Measurements from ENCODE around the gene TBC1D20.
A peak's percentile ranks its signal among the peaks of the same experiment; 100 is the strongest.
"Not testable (repeated sequence)": the region's sequence is repeated elsewhere in the genome, so short reads cannot be mapped to it uniquely, and the experiment has no call there.

The TBC1D20 gene, protein sequence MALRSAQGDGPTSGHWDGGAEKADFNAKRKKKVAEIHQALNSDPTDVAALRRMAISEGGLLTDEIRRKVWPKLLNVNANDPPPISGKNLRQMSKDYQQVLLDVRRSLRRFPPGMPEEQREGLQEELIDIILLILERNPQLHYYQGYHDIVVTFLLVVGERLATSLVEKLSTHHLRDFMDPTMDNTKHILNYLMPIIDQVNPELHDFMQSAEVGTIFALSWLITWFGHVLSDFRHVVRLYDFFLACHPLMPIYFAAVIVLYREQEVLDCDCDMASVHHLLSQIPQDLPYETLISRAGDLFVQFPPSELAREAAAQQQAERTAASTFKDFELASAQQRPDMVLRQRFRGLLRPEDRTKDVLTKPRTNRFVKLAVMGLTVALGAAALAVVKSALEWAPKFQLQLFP

DNA sequence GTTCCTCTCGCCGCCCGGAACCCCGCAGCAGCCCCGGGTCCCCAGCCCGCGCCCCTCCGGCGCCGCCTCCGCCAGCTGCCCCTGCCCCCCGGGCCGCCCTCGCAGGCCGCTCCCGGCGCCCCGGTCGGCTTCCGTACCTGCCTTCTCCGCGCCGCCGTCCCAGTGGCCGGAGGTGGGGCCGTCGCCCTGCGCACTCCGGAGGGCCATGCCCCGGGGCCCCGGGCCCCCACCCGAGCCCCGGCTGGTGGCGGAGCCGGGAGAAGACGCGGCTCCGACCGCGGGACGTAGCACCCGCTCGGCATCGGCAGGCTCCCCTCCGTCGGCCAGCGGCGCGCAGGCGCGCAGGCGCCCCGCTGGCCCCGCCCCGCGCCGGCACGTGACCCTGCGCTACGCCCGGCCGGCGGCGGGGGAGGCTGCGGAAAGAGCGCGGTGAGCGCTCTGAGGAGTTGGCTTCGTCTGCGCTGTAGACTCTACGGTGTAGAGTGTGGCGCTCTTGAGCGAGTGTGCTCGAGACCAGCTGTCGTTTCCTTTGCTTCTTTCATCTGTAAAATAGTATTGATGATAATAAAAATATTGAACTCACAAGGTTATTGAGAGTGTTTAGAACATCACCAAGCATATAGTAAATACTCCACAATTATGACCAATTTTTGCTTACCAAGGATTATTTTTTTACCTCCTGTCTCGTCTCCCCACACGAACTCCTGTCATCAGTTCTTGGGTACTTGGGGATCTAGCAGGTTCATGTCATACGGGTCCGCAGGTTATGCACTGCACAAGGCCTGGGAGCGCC lies at the start of gene TBC1D20:
Gene TBC1D20, minus strand, starts transcription at position 335 of the 793 bp plus-strand sequence. Its CDS starts 128 bp downstream, at position 207.
- Histone ChIP-seq H3K4me1 (ENCODE audit: control insufficient read depth, low read depth, low read length) (peaks cover 9% of the 10 kb centered on the region), H3K36me3 (ENCODE audit: control insufficient read depth, low read depth, low read length) (no peaks in the 10 kb centered on the region), H3K27me3 (ENCODE audit: control insufficient read depth, insufficient read depth, low read length) (peaks cover 40% of the 10 kb centered on the region), H3K9me3 (ENCODE audit: control insufficient read depth, low read depth, low read length) (no peaks in the 10 kb centered on the region), H3K4me3 (ENCODE audit: low read length) (peak within 1 kb of the TSS; percentile 92), H3K27ac (ENCODE audit: low read length) (no peak within 1 kb of the TSS), H3K9ac (ENCODE audit: low read length) (peak within 1 kb of the TSS; percentile 56)

DNA sequence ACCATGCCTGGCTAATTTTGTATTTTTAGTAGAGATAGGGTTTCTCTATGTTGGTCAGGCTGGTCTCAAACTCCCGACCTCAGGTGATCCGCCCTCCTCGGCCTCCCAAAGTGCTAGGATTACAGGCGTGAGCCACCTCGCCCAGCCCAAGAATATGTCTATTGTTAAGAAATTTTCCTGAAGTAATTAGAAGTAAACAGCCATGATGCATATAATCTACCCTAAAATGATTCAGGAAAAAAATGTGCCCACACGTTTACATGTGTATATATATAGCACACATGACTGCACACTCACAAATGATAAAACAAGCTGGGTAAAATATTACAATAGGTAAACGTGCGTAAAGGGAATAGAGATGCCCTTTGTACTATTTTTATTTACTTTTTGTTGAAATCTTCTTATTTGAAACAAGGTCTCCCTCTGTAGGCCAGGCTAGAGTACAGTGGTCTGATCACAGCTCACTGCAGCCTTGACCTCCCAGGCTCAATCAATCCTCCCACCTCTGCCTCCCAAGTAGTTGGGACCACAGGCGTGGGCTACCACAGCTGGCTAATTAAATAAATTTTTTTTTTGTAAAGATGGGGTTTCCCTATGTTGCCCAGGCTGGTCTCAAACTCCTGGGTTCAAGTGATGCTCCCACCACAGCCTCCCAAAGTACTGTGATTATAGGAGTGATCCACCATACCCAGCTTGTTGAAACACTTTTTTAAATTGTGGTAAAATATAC lies 48.2 kb upstream of the TBC1D20 start:
- H3K4me1 ChIP-seq (ENCODE audit: control insufficient read depth, low read depth, low read length); H3K4me3 ChIP-seq (ENCODE audit: low read length); H3K9ac ChIP-seq (ENCODE audit: low read length); H3K27ac ChIP-seq (ENCODE audit: low read length); H3K27me3 ChIP-seq (ENCODE audit: control insufficient read depth, insufficient read depth, low read length); H3K9me3 ChIP-seq (ENCODE audit: control insufficient read depth, low read depth, low read length): not testable (repeated sequence)
- H3K36me3 ChIP-seq (ENCODE audit: control insufficient read depth, low read depth, low read length) = peaks cover 31% of the 10 kb centered on the region

DNA sequence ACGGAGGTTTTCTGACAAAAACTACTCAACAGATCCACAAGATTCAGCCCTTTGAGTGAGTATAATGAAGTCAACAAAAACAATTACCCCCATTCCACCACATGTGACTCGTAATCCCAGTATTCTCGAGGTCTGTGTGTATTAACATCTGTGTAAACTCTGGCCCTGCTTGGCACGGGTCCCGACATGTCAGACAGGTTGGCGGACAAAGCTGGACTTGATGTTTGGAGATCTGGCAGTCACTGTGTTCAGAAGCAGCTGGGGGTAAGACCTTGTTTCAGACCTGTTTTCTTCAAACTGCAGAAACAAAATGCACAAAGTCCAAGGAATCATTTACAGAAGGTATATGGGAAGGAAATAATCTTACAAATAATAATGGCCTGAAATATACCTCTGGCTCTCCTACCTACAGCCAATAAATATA lies 46.0 kb upstream of the TBC1D20 start:
- not testable (repeated sequence) for H3K9ac ChIP-seq (ENCODE audit: low read length); H3K27ac ChIP-seq (ENCODE audit: low read length); H3K27me3 ChIP-seq (ENCODE audit: control insufficient read depth, insufficient read depth, low read length); H3K9me3 ChIP-seq (ENCODE audit: control insufficient read depth, low read depth, low read length); H3K4me3 ChIP-seq (ENCODE audit: low read length); H3K4me1 ChIP-seq (ENCODE audit: control insufficient read depth, low read depth, low read length)
- peaks cover 46% of the 10 kb centered on the region for H3K36me3 ChIP-seq (ENCODE audit: control insufficient read depth, low read depth, low read length)

DNA sequence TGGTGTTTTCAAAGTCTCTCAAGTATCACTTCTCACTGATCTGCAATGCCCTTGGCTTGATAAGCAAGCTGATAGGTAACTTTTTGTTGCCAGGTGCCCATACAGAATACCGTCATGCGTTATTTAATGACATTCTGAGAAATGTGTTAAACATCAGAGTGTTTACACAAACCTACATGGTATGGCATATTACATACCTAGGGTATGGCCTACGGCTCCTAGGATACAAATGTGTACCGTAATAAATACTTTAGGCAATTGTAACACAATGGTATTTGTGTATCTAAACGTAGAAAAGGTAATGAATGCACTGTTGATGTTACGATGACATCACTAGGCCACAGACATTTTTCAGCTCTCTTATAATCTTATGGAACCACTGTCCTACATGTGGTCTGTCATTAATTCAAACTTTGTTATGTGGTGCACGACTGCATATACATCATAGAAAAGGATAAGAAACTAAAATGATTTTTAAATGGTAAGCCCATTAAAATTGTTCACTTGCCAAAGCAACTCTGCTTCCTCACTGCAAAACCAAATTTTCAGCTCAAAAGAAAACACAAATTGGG lies 45.5 kb upstream of the TBC1D20 start:
- Histone ChIP-seq H3K9ac (ENCODE audit: low read length) (no peak overlapping the region), H3K4me1 (ENCODE audit: control insufficient read depth, low read depth, low read length) (no peaks in the 10 kb centered on the region), H3K36me3 (ENCODE audit: control insufficient read depth, low read depth, low read length) (peaks cover 51% of the 10 kb centered on the region), H3K27me3 (ENCODE audit: control insufficient read depth, insufficient read depth, low read length) (no peaks in the 10 kb centered on the region), H3K9me3 (ENCODE audit: control insufficient read depth, low read depth, low read length) (no peaks in the 10 kb centered on the region), H3K4me3 (ENCODE audit: low read length) (no peak overlapping the region), H3K27ac (ENCODE audit: low read length) (no peak overlapping the region)

DNA sequence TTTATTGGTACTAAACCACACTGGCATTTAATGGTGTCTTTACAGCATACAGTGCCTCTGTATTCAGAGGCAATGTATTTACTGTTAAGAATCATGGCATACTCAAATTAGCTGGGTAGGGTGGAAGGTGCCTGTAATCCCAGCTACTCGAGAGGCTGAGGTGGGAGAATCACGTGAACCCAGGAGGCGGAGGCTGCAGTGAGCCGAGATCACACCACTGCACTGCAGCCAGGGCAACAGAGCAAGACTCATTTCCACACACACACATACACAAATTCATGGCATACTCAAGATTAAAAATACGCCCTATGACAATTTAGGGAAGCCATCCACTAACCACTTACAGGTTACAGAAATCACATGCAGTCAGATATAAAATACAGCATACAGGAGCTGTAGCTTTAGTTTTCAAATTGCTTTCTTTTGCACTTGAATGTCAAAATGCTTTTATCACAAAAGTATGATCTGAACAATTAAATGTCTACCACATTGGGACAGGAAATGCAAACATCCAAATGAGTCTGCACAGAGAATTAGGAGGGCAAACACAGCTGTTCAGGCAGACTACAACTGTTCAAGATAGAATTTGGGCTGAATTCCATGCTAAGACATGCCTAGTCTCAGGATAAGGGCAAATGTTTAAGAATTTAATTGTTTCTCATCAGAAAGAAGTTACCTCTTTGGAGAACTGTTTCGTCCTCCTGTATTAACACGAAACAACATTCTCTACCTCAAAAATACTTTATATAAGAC lies 44.8 kb upstream of the TBC1D20 start:
- no peak overlapping the region for H3K27ac ChIP-seq (ENCODE audit: low read length)
- H3K36me3 ChIP-seq (ENCODE audit: control insufficient read depth, low read depth, low read length) = peaks cover 58% of the 10 kb centered on the region
- no peaks in the 10 kb centered on the region for H3K27me3 ChIP-seq (ENCODE audit: control insufficient read depth, insufficient read depth, low read length)
- H3K9ac ChIP-seq (ENCODE audit: low read length) = no peak overlapping the region
- no peaks in the 10 kb centered on the region for H3K9me3 ChIP-seq (ENCODE audit: control insufficient read depth, low read depth, low read length)
- no peak overlapping the region for H3K4me3 ChIP-seq (ENCODE audit: low read length)
- no peaks in the 10 kb centered on the region for H3K4me1 ChIP-seq (ENCODE audit: control insufficient read depth, low read depth, low read length)

DNA sequence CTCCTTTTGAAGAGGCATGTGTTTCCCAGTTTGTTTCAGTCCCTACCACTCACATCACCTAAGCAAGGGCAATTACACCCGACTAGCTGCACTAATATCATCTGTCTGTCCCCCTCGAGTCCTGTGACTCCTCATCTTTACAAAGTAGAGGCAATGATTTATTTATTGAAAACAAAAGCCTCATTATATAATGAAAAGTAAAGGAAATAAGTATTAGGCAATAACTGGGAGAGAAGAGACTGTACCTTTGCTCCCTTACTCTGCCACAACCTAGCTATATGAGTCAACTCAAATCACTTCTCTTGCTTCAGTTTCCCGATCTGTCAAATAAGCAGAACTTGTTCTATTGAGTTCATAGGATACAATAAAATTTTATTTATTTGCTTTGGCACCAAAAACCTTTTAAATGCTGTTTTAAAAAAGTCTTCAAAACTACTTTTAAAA lies 42.3 kb upstream of the TBC1D20 start:
- no peaks in the 10 kb centered on the region for H3K9me3 ChIP-seq (ENCODE audit: control insufficient read depth, low read depth, low read length)
- peaks cover 78% of the 10 kb centered on the region for H3K36me3 ChIP-seq (ENCODE audit: control insufficient read depth, low read depth, low read length)
- H3K9ac ChIP-seq (ENCODE audit: low read length) = no peak overlapping the region
- H3K4me1 ChIP-seq (ENCODE audit: control insufficient read depth, low read depth, low read length) = no peaks in the 10 kb centered on the region
- no peak overlapping the region for H3K4me3 ChIP-seq (ENCODE audit: low read length)
- no peak overlapping the region for H3K27ac ChIP-seq (ENCODE audit: low read length)
- no peaks in the 10 kb centered on the region for H3K27me3 ChIP-seq (ENCODE audit: control insufficient read depth, insufficient read depth, low read length)

DNA sequence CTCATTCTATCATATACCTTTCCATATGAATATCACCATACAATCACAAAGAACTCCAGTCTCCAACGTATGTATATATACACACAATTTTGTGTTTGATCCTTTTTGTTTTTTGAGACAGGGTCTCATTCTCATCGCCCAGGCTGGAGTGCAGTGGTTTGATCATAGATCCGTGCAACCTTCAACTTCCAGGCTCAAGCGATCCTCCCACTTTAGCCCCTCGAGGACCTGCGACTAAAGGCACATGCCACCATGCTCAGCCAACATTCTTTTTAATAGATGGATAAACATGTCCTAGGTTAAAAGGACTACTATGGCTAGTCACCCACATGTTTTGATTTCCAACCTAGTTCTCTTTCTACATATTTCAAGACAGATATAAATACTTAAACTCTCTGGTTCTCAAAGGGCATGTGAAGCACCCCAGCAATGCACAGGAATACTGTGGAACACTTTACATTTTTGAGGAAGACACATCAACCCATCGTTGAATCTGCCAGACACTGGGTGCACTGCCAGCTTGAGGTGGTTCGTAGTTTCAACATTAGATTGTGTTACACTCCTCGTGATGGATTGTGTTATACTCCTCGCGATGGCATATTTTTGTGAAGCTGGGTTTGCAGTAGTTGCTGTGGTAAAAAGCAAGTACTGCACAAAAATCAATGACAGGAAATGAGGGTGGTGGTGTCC lies 40.9 kb upstream of the TBC1D20 start:
- Histone ChIP-seq H3K9me3 (ENCODE audit: control insufficient read depth, low read depth, low read length) (no peaks in the 10 kb centered on the region), H3K27me3 (ENCODE audit: control insufficient read depth, insufficient read depth, low read length) (no peaks in the 10 kb centered on the region), H3K36me3 (ENCODE audit: control insufficient read depth, low read depth, low read length) (peaks cover 86% of the 10 kb centered on the region), H3K9ac (ENCODE audit: low read length) (no peak overlapping the region), H3K4me1 (ENCODE audit: control insufficient read depth, low read depth, low read length) (no peaks in the 10 kb centered on the region), H3K4me3 (ENCODE audit: low read length) (no peak overlapping the region), H3K27ac (ENCODE audit: low read length) (no peak overlapping the region)

GRCh38 chr20:497979-498378 lies 35.6 kb upstream of the TBC1D20 start:
- Histone ChIP-seq H3K9ac (ENCODE audit: low read length) (no peak overlapping the region), H3K27me3 (ENCODE audit: control insufficient read depth, insufficient read depth, low read length) (no peaks in the 10 kb centered on the region), H3K4me3 (ENCODE audit: low read length) (no peak overlapping the region), H3K27ac (ENCODE audit: low read length) (no peak overlapping the region), H3K36me3 (ENCODE audit: control insufficient read depth, low read depth, low read length) (peaks cover 89% of the 10 kb centered on the region), H3K4me1 (ENCODE audit: control insufficient read depth, low read depth, low read length) (no peaks in the 10 kb centered on the region), H3K9me3 (ENCODE audit: control insufficient read depth, low read depth, low read length) (no peaks in the 10 kb centered on the region)

DNA sequence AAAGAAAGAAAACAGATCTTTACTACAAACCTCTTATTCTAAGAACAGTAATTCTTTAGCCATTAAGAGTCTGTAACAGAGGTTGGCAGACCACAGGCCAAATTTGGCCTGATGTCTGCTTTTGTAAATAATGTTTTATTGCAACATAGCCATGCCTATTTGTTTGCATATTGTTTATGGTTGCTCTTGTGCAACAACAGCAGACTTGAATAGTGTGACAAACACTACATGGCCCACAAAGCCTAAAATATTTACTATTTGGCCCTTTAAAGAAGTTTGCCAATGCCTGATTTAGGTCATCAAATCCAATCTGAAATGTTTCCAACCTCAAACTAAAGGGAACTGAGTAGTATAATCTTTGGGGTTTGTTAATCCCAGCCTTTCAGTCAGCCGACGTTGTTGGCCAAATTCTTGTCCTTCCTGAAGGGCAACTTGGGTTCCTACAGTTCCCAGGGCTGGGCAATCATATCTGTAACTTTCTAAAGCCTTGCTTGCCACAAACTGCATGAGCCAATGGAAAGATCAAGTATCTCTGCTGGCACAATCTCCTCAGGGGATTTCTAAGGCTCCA lies 33.9 kb upstream of the TBC1D20 start:
- no peaks in the 10 kb centered on the region for H3K4me1 ChIP-seq (ENCODE audit: control insufficient read depth, low read depth, low read length)
- peaks cover 90% of the 10 kb centered on the region for H3K36me3 ChIP-seq (ENCODE audit: control insufficient read depth, low read depth, low read length)
- no peak overlapping the region for H3K9ac ChIP-seq (ENCODE audit: low read length)
- H3K4me3 ChIP-seq (ENCODE audit: low read length) = no peak overlapping the region
- H3K9me3 ChIP-seq (ENCODE audit: control insufficient read depth, low read depth, low read length) = no peaks in the 10 kb centered on the region
- no peak overlapping the region for H3K27ac ChIP-seq (ENCODE audit: low read length)
- H3K27me3 ChIP-seq (ENCODE audit: control insufficient read depth, insufficient read depth, low read length) = no peaks in the 10 kb centered on the region

GRCh38 chr20:492159-492558 lies 29.8 kb upstream of the TBC1D20 start:
- no peaks in the 10 kb centered on the region for H3K9me3 ChIP-seq (ENCODE audit: control insufficient read depth, low read depth, low read length)
- no peak overlapping the region for H3K4me3 ChIP-seq (ENCODE audit: low read length)
- no peaks in the 10 kb centered on the region for H3K27me3 ChIP-seq (ENCODE audit: control insufficient read depth, insufficient read depth, low read length)
- peaks cover 87% of the 10 kb centered on the region for H3K36me3 ChIP-seq (ENCODE audit: control insufficient read depth, low read depth, low read length)
- no peaks in the 10 kb centered on the region for H3K4me1 ChIP-seq (ENCODE audit: control insufficient read depth, low read depth, low read length)
- no peak overlapping the region for H3K27ac ChIP-seq (ENCODE audit: low read length)
- no peak overlapping the region for H3K9ac ChIP-seq (ENCODE audit: low read length)

All from iPS-18a (cell line).